Right renal pelvis (tissue), 4 donors: ENCODE data around the gene SEC24C. TPM values are rescaled to one million over a fixed set of nuclear protein-coding genes. Genes with fewer than 3 reads are reported as not detected.
A peak's percentile ranks its signal among the peaks of the same experiment; 100 is the strongest.
"Not testable (repeated sequence)": the region's sequence is repeated elsewhere in the genome, so short reads cannot be mapped to it uniquely, and the experiment has no call there.

ENCODE experiments used
- DNase-seq, 4 donors: peaks; one replicate each; pipeline ENCODE4 v3.0.0-alpha.2; 2013; ENCODE audit warnings: low read depth in 4 of 4, low spot score in 3 of 4, missing footprints in 1 of 4
- polyA plus RNA-seq, 4 donors: library from polyadenylated mRNA; unstranded; fragments of 120-200 nt; gene quantifications; one replicate each; pipeline ENCODE4 v1.2.1, GENCODE V29; 2013; ENCODE audit not compliant: insufficient read length in 4 of 4

The SEC24C gene
- polyA plus RNA-seq, 4 donors: 68.4 to 73.1 (median 71.1) TPM

GRCh38 chr10:73730153-73730906 lies 13.8 kb upstream of the SEC24C start:
- peak; percentile 86 to 93 (median 92) for DNase-seq

- no peak for DNase-seq
These were observed 12.4 kb upstream of the SEC24C start for GRCh38 chr10:73731588-73732375.

GRCh38 chr10:73732426-73732825 lies 11.7 kb upstream of the SEC24C start:
- DNase-seq: no peak

GRCh38 chr10:73732931-73733623 lies 11.1 kb upstream of the SEC24C start:
- DNase-seq: no peak

- no peak for DNase-seq
These were observed 10.0 kb upstream of the SEC24C start for GRCh38 chr10:73734028-73734720.

GRCh38 chr10:73734796-73735305 lies 9.3 kb upstream of the SEC24C start:
- no peak for DNase-seq

- DNase-seq: not testable (repeated sequence)
These were observed 3.5 kb upstream of the SEC24C start for GRCh38 chr10:73740501-73741254.

GRCh38 chr10:73742454-73742734 lies 1.8 kb upstream of the SEC24C start:
- DNase-seq: no peak

- DNase-seq: no peak
These were observed 756 bp upstream of the SEC24C start for GRCh38 chr10:73743327-73743904.

- DNase-seq: peak in 1 of 4 donors; percentile 29
These were observed 448 bp downstream of the SEC24C start for GRCh38 chr10:73744664-73744975.

GRCh38 chr10:73746721-73747120 lies 2.5 kb downstream of the SEC24C start:
- no peak for DNase-seq

- no peak for DNase-seq
These were observed 6.6 kb downstream of the SEC24C start for GRCh38 chr10:73750819-73751218.

- no peak for DNase-seq
These were observed 12.0 kb downstream of the SEC24C start for GRCh38 chr10:73756183-73756582.

- no peak for DNase-seq
These were observed 14.7 kb downstream of the SEC24C start for GRCh38 chr10:73758704-73759511.

GRCh38 chr10:73759512-73760115 lies 15.4 kb downstream of the SEC24C start:
- no peak for DNase-seq

GRCh38 chr10:73761781-73762180 lies 17.6 kb downstream of the SEC24C start:
- no peak for DNase-seq

GRCh38 chr10:73762915-73763314 lies 18.7 kb downstream of the SEC24C start:
- DNase-seq: no peak

- no peak for DNase-seq
These were observed 19.2 kb downstream of the SEC24C start for GRCh38 chr10:73763343-73763742.

- DNase-seq: no peak
These were observed 20.9 kb downstream of the SEC24C start for GRCh38 chr10:73765066-73765465.
